Fibroblast of skin of scalp (primary cell): Measurements from ENCODE around the gene MTREX.
A peak's percentile ranks its signal among the peaks of the same experiment; 100 is the strongest.

Experiments
- DNase-seq: peaks from one replicate; pipeline ENCODE4 v3.0.0-alpha.2; 2013

The MTREX gene

DNA sequence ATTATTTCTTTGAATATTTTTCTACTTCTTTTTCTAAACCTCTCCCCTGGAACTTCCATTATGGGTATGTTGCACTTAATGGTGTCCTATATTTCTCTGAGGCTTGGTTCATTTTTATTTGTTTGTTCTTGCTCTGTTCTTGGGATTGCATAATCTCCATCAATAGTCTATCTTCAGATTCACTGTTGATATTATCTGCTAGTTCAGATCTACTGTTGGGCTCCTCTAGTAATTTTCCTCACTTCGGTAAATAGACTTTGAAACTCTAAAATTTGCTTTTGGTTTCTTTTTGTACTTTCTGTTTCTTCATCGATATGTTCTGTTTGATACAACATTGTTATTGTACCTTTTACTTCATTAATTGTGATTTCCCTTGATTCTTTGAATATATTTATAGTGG is 76.3 kb downstream of the MTREX start:
- DNase-seq = no peak

- no peak for DNase-seq
Measured at GRCh38 chr5:55385227-55385626, 77.4 kb downstream of the MTREX start.

DNA sequence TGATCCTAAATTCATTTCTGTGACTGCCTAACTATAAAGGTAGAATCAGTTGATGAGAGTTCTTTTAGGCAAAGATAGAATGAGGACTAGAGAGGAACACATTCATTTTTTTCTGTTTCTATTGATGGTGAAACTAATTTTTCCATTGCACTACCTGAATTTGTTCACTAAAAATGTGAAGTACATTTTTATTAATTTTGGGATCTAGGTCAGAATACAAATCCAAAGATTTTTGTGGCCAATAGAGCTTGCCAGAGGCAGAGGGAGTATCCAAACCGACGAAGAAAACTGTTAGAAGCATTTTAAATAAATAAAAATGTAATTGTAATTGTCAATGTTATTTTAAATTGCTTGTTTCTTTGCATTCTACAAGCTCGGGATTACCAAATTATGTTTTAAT is 78.1 kb downstream of the MTREX start:
- DNase-seq = no peak

DNA sequence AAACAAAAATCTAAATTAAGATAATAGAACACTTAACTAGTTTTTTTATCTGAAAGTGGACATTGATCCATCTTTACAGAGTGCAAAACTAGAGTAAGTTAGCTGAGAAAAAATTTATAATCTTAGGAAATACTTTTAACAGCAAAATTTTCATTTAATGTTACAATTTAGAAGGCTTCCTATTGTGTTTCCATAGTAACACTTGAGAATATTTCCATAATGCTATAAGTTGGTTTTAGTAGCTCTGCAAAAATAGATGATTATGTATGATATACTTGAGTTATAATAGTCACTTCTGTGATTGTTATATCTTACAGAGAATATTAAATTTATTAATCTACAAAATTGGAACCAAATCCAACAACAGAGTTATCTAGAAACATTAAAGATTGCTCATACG is 78.6 kb downstream of the MTREX start:
- DNase-seq = no peak

DNA sequence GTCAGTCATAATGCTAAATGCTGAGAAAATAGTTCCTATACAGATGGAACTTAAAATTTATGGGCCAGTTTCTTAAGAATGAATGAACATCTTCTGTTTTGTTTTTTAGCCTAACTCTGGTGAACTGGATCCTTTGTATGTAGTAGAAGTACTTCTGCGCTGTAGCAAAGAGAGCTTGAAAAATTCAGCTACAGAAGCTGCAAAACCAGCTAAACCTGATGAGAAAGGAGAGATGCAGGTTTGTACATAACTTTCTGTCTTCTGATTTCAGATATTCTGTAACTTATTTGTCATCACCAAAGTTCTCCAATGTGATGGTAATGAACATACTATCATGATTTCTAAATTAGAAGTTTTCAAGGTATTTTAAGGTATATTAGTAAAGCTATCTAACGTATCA is 80.1 kb downstream of the MTREX start:
- DNase-seq = no peak

GRCh38 chr5:55391707-55392106 is 83.9 kb downstream of the MTREX start:
- DNase-seq = no peak

- DNase-seq = no peak
Measured at GRCh38 chr5:55392669-55393068, 84.9 kb downstream of the MTREX start.

DNA sequence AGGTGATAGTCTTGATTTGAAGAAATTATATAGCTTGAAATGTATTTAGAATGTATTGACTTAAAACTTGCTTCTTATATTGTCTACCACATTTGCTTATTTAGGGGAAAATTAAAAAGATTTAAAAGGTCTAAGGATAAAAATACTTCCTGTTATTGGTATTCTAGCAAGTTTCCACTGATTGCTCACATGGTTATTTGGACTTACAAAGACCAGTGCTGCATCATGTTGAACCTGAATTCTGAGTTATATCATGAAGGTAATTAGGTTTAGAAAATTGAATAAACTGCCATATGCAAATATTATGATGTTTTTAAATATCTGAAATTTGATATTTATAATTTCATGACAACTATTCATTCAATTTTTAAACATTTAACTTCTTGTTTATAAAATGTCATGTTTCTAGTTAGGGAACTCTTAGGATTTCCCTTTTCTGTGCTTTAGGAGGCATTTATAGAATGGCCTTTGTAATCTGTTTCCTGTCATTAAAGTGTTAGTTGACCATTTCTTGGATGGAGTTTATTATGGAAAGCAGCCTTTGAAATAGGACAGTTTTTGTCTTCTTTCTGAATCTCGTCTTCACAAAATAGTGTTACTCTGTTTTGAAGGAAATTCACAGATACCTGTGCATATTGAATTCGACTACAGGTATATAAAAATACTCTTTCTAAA is 85.8 kb downstream of the MTREX start:
- no peak for DNase-seq

- DNase-seq = no peak
Measured at GRCh38 chr5:55402199-55402598, 94.4 kb downstream of the MTREX start.

DNA sequence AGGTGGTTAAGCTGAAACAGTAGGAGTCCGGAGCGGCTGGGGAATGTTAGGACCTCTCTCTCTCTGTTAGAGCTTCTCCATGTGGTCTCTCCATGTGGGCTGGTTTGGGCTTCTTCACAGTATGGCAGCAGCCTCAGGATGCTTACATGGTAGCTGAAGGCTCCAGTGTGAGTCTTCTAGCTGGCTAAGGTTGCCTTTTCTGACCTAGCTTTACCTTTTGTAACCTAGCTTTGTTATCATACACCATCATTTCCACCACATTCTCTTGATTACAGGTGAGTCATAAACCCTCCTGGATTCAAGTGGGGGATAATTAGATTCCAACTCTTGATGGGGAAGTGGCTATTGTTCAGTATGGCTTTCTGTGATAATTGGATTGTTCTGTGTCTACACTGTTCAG is 98.5 kb downstream of the MTREX start:
- no peak for DNase-seq

- DNase-seq = peak; percentile 70
Measured at GRCh38 chr5:55407059-55407684, 99.4 kb downstream of the MTREX start.

DNA sequence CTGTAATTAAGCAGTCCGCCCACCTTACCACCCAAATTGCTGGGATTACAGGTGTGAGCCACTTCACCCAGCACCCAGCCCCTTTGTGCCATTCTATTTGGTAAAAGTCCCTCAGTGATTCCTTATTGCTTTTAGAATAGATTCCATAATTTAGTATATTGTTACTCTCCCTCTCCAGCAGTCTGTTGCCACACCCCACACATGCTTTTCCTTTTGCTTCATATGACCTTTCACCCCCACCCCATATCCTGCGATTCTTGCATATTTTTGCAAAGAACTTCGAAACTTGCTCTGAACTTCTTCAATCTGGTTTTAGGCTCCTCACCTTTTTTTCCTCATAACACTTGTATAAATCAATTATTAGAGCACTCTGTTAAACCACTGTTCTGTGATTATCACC is 100.2 kb downstream of the MTREX start:
- no peak for DNase-seq

- DNase-seq = no peak
Measured at GRCh38 chr5:55409775-55410174, 102.0 kb downstream of the MTREX start.

- no peak for DNase-seq
Measured at GRCh38 chr5:55410845-55411244, 103.1 kb downstream of the MTREX start.

DNA sequence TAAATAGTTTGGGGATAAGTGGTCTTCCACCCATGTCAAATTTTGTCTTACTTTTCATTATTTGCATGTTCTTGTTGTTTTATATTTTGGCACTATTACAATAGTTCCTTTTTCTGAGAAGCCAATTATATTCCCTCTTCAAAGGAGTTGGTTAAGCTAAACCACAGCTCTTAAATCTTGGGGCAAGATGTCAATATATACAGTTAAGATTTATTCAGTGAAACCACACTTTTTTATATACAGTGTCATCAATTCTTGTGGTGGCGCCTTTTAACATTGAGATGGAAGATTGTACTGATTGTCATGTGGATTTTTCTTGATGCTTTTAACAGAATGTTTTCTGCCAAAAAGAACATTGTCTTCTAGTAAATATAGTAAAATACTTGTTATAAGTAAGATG is 104.1 kb downstream of the MTREX start:
- no peak for DNase-seq

GRCh38 chr5:55413644-55414043 is 105.9 kb downstream of the MTREX start:
- no peak for DNase-seq

DNA sequence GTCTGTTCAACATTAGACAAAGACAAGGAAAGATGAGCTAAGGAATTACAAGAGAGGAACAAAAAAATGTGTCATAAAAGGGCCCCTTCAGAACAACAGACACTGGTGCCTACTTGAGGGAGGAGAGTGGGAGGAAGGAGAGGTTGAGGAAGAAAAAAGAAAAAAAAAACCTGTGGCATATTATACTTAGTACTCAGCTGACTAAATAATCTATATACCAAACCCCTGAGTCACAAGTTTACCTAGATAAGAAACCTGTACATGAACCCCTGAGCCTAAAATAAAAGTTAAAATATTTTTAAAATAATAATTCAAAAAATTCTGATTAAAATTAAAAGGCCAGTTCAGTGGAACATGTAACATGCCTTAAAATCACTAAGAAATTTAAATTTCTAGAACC is 107.3 kb downstream of the MTREX start:
- no peak for DNase-seq

DNA sequence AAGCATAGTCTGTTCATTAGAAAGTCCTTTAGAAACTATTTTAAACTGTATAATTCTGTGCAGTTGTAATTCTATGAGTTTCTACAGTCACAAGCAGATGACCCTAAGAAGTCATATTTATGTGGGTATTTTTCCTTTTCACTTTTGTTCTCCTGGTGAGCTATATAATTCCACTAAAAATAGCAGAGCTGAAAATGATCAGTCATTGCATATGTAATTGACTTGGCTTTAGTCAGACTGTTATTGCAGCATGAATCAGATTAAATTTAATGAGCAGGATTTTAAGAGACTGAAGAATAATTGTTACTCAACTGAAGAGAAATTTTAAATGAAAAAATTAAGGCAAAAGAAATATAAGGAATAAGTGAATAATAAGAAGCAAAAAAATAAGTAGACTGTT is 108.5 kb downstream of the MTREX start:
- peak; percentile 32 for DNase-seq

GRCh38 chr5:55418994-55419968 is 111.5 kb downstream of the MTREX start:
- peak; percentile 96 for DNase-seq

DNA sequence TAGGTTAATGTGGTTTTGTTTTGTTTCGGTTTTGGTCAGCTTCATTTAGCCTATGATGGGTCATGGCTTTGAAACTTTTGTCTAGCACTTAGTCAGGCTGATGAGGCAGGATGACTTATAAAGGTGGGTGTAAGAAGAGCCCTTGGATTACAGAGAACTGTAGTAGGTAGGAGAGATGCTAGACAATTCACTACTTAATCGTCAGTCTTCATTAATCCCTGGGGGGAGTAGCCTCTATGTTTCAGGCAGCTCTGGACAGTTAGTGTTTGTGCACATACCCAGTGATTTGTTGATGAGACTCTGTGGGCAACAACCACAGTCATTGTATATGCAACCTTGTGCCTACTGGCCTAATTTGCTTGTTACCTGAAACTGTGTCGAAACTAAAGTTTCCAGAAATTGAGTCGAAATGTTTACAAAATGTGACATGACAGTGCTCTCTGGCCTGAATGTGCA is 113.3 kb downstream of the MTREX start:
- no peak for DNase-seq

- DNase-seq = no peak
Measured at GRCh38 chr5:55426455-55426854, 118.7 kb downstream of the MTREX start.

DNA sequence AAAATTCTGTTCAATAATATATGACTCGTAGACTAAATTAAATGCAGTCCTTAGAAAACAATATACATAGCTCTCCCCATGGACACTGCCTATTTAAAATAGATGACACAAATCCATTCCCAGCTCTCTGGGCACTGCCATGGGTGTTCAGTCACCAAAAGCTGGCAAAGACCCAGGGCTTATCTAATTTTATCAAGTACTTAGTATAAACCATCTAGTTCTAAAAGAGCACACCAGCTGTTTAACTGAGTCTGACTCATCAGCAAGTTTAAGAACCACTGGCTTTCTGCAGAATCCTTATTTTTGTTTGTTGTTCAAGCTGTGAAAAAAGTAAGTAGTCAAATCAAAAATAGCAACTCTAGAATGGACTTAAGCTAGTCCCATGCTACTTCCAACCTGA is 119.4 kb downstream of the MTREX start:
- DNase-seq = peak; percentile 70

DNA sequence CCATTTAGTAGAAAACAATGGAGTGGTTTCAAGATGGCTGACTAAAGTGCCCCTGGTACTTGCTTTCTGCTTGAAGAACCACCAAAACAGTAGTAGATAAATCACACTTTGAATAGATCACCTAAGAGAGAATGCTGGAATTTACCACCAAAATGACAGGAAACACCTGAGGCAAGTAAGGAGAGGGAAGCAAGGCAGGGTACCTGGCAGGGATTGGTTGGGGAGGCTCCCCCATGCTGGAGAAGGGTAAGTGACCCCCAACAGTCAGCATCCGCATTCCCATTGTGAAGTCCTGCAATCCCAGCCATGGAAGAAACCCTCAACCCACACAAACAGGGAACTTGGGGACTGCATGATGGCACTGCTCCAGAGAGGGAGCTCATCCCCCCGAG is 121.4 kb downstream of the MTREX start:
- DNase-seq = no peak
